ENCODE results near the gene KIAA0825. TPM values are rescaled to one million over a fixed set of nuclear protein-coding genes. Genes with fewer than 3 reads are reported as not detected.

Gene KIAA0825
- polyA plus RNA-seq, 3 donors: 0.56 to 1.3 (median 0.89) TPM

DNA sequence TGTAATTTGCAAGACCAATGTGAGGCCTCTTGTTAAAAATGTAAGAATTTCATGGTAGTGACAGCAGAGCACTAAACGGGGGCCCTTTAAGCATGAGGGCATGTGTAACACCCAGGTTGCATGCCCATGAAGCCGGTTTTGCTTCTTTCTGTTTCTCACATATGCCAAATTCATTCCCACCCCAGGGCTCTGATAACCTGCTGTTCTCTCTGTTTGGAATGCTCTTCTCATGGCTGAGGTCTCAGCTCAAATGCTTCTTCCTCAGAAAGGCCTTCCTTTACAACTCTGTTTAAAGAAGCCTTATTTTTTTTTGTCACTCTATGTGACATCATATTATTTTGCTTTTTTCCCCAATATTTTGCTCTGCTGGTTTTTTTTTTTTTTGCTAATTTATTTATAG is 369.0 kb downstream of the KIAA0825 start:
- TF ChIP-seq, protein P1, sequence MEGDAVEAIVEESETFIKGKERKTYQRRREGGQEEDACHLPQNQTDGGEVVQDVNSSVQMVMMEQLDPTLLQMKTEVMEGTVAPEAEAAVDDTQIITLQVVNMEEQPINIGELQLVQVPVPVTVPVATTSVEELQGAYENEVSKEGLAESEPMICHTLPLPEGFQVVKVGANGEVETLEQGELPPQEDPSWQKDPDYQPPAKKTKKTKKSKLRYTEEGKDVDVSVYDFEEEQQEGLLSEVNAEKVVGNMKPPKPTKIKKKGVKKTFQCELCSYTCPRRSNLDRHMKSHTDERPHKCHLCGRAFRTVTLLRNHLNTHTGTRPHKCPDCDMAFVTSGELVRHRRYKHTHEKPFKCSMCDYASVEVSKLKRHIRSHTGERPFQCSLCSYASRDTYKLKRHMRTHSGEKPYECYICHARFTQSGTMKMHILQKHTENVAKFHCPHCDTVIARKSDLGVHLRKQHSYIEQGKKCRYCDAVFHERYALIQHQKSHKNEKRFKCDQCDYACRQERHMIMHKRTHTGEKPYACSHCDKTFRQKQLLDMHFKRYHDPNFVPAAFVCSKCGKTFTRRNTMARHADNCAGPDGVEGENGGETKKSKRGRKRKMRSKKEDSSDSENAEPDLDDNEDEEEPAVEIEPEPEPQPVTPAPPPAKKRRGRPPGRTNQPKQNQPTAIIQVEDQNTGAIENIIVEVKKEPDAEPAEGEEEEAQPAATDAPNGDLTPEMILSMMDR (IDR thresholded peaks at IDR 0.05): no peak
- H3K4me1 Mint-ChIP-seq: peaks cover 30% of the 10 kb centered on the region
- no peaks in the 10 kb centered on the region for H3K9me3 Mint-ChIP-seq
- Histone ChIP-seq H3K27ac (ENCODE audit: low read depth in 1 of 2, low read length in 2 of 2) (no peak overlapping the region), H3K4me3 (replicated peaks in 1 of 3; ENCODE audit: low read depth in 2 of 3, low read length in 3 of 3) (no peak overlapping the region), H3K4me1 (ENCODE audit: control insufficient read depth in 1 of 2, insufficient read depth in 2 of 2, low read length in 2 of 2) (peaks cover 25 to 26% of the 10 kb centered on the region in 2 donors), H3K9me3 (replicated peaks in 1 of 2; ENCODE audit: control insufficient read depth in 1 of 2, insufficient read depth in 1 of 2, low read length in 2 of 2) (no peaks in the 10 kb centered on the region), H3K9ac (ENCODE audit: insufficient read depth, low read length, poor library complexity, severe bottlenecking) (no peak overlapping the region), H3K27me3 (ENCODE audit: control insufficient read depth in 2 of 2, insufficient read depth in 2 of 2, low read length in 2 of 2) (no peaks in the 10 kb centered on the region), H3K36me3 (replicated peaks in 1 of 2; ENCODE audit: control insufficient read depth in 1 of 2, insufficient read depth in 2 of 2, low read length in 2 of 2) (no peaks in the 10 kb centered on the region), H3K79me2 (ENCODE audit: insufficient read depth, low read length) (no peaks in the 10 kb centered on the region), H3K4me2 (replicated peaks; ENCODE audit: extremely low read depth, low read length, poor library complexity, severe bottlenecking) (no peak overlapping the region), H4K20me1 (ENCODE audit: insufficient read depth, low read length) (no peaks in the 10 kb centered on the region), H2AFZ (ENCODE audit: insufficient read depth, low read depth, low read length, poor library complexity, severe bottlenecking) (no peak overlapping the region)
- no peaks in the 10 kb centered on the region for H3K36me3 Mint-ChIP-seq
- DNase-seq: no peak
- intact Hi-C loops (cut with micrococcal nuclease): no loop called here
- H3K27ac Mint-ChIP-seq: no peak overlapping the region
- WGBS (ENCODE audit: insufficient coverage): no CpG with 5 or more reads among the region's 2 CpGs
- H3K27me3 Mint-ChIP-seq (ENCODE audit: low read depth in 3 of 3): no peaks in the 10 kb centered on the region
- H3K4me3 Mint-ChIP-seq: no peak overlapping the region

DNA sequence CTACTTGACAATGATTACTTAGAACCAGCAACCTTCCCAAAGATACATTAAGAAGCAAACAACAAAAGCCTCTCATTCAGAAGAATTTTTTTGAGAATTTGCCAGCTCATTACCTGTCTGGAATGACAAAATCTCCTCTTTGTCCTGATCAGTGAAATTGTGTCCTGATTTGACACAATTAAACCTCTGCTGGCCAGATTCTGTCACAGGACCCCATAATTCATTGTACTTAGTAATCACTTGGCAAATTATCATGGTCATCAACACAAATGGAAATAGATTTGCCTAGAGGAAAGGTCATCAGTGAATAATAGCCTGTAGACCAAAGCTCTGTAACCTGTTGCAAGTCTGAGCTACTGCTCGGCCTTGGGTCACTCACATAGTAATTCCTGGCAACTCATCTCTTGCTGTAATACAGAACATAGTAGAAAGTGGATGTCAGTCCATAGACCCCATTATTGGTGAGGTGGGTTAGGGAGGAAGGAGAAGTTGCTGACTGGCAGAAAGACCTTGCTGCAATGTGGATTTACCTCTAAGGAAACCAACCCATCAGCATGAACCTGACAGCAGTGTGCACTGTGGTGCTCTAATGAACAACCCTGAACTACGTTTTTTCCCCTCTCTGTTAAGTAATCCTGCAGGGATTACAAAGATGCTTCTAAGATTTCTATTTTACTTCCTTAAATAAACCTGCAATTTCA is 370.1 kb downstream of the KIAA0825 start:
- Histone ChIP-seq H3K4me3 (replicated peaks in 1 of 3; ENCODE audit: low read depth in 2 of 3, low read length in 3 of 3) (no peak overlapping the region), H4K20me1 (ENCODE audit: insufficient read depth, low read length) (no peaks in the 10 kb centered on the region), H3K36me3 (replicated peaks in 1 of 2; ENCODE audit: control insufficient read depth in 1 of 2, insufficient read depth in 2 of 2, low read length in 2 of 2) (no peaks in the 10 kb centered on the region), H3K9me3 (replicated peaks in 1 of 2; ENCODE audit: control insufficient read depth in 1 of 2, insufficient read depth in 1 of 2, low read length in 2 of 2) (no peaks in the 10 kb centered on the region), H3K9ac (ENCODE audit: insufficient read depth, low read length, poor library complexity, severe bottlenecking) (no peak overlapping the region), H3K27me3 (ENCODE audit: control insufficient read depth in 2 of 2, insufficient read depth in 2 of 2, low read length in 2 of 2) (no peaks in the 10 kb centered on the region), H3K79me2 (ENCODE audit: insufficient read depth, low read length) (no peaks in the 10 kb centered on the region), H2AFZ (ENCODE audit: insufficient read depth, low read depth, low read length, poor library complexity, severe bottlenecking) (no peak overlapping the region), H3K4me1 (ENCODE audit: control insufficient read depth in 1 of 2, insufficient read depth in 2 of 2, low read length in 2 of 2) (peaks cover 25 to 26% of the 10 kb centered on the region in 2 donors), H3K27ac (ENCODE audit: low read depth in 1 of 2, low read length in 2 of 2) (no peak overlapping the region), H3K4me2 (replicated peaks; ENCODE audit: extremely low read depth, low read length, poor library complexity, severe bottlenecking) (no peak overlapping the region)
- H3K36me3 Mint-ChIP-seq: no peaks in the 10 kb centered on the region
- H3K4me3 Mint-ChIP-seq: no peak overlapping the region
- DNase-seq: no peak
- no peaks in the 10 kb centered on the region for H3K9me3 Mint-ChIP-seq
- TF ChIP-seq, protein P1 (IDR thresholded peaks at IDR 0.05): no peak
- intact Hi-C loops (cut with micrococcal nuclease): no loop called here
- no peak overlapping the region for H3K27ac Mint-ChIP-seq
- no peaks in the 10 kb centered on the region for H3K27me3 Mint-ChIP-seq (ENCODE audit: low read depth in 3 of 3)
- H3K4me1 Mint-ChIP-seq: peaks cover 26% of the 10 kb centered on the region
- no CpG with 5 or more reads among the region's 2 CpGs for WGBS (ENCODE audit: insufficient coverage)

All from CD14-positive monocyte (primary cell).